Measurements from ENCODE around the gene ERMARD. TPM values are rescaled to one million over a fixed set of nuclear protein-coding genes. Genes with fewer than 3 reads are reported as not detected.

The ERMARD gene
- total RNA-seq, 1 experiment from 2014 or later: 13.6 TPM

GRCh38 chr6:169788809-169789145 lies 37.4 kb downstream of the ERMARD start:
- Histone ChIP-seq H2BK12ac (ENCODE audit: insufficient read length, low read depth, low read length) (no peak overlapping the region), H2AFZ (ENCODE audit: low read length) (no peak overlapping the region), H3K27ac (ENCODE audit: insufficient read length, low read depth, low read length) (no peak overlapping the region), H2BK5ac (ENCODE audit: insufficient read length, low read length) (no peak overlapping the region), H3K27me3 (ENCODE audit: insufficient read depth, low read length) (peaks cover 3% of the 10 kb centered on the region; the same call in 1 of the 2 replicates), H3K23me2 (ENCODE audit: insufficient read length, low read depth, low read length, poor library complexity, severe bottlenecking) (peaks cover 4% of the 10 kb centered on the region), H2AK5ac (ENCODE audit: insufficient read length, low read length) (no peak overlapping the region), H2BK20ac (ENCODE audit: low read depth, low read length, poor library complexity, severe bottlenecking) (no peak overlapping the region), H3K56ac (ENCODE audit: insufficient read length, low read depth, low read length) (no peak overlapping the region), H3K9ac (ENCODE audit: extremely low read depth, insufficient read length, low read length) (no peak overlapping the region), H4K20me1 (ENCODE audit: control insufficient read depth, insufficient read depth, insufficient read length) (no peaks in the 10 kb centered on the region), H3K18ac (ENCODE audit: insufficient read length, low read depth, low read length) (no peak overlapping the region), H4K8ac (replicated peaks; ENCODE audit: insufficient read length, low read depth, low read length) (no peak overlapping the region), H3K23ac (ENCODE audit: insufficient read length, low read depth, low read length) (no peak overlapping the region), H3K79me1 (ENCODE audit: insufficient read depth, low read depth, low read length, poor library complexity, severe bottlenecking) (no peaks in the 10 kb centered on the region), H3K79me2 (ENCODE audit: insufficient read depth, low read length) (no peaks in the 10 kb centered on the region), H4K5ac (ENCODE audit: insufficient read length, low read depth, low read length) (no peak overlapping the region), H3T11ph (ENCODE audit: low read length) (no peak overlapping the region), H3K4ac (ENCODE audit: low read depth, low read length) (no peak overlapping the region), H4K91ac (ENCODE audit: insufficient read length, low read depth, low read length) (no peak overlapping the region), H2BK120ac (ENCODE audit: low read depth, low read length, poor library complexity, severe bottlenecking) (no peak overlapping the region), H2BK15ac (ENCODE audit: low read depth, low read length) (0 out of 2 replicates have a peak overlapping the region, but pooled peaks have one; percentile 29), H3K4me1 (ENCODE audit: insufficient read depth, low read length) (no peaks in the 10 kb centered on the region), H3K9me3 (ENCODE audit: control insufficient read depth, low read depth, low read length) (no peaks in the 10 kb centered on the region), H3K4me2 (ENCODE audit: insufficient read depth, insufficient read length, low read length) (no peak overlapping the region), H3K14ac (ENCODE audit: insufficient read depth, low read length) (no peak overlapping the region; the same call in 1 of the 2 replicates)
- Mint-ChIP-seq H3K4me3 (peak overlapping the region in 1 of 2 experiments; percentile 36; a peak in 1 of 5 replicates), H3K27ac (no peak overlapping the region), H3K9me3 (no peaks in the 10 kb centered on the region; a peak in 1 of 5 replicates), H3K27me3 (ENCODE audit: low read depth) (peaks cover 41% of the 10 kb centered on the region), H3K4me1 (peaks cover 20 to 23% of the 10 kb centered on the region in 2 experiments), H3K36me3 (ENCODE audit: insufficient read depth in 1 of 3, low read depth in 3 of 3) (peaks cover 0 to 3% (median 3%) of the 10 kb centered on the region in 3 experiments; a peak in 2 of 7 replicates)
- no peak for TF ChIP-seq CTCF (conservative IDR thresholded peaks at IDR 0.05)
- DNase-seq: no peak
- WGBS (ENCODE audit: extremely low coverage, insufficient read length, low lambda C conversion rate): no CpG with 5 or more reads among the region's 4 CpGs
